T-cell (primary cell): ENCODE data around the gene FAR1. TPM values are rescaled to one million over a fixed set of nuclear protein-coding genes. Genes with fewer than 3 reads are reported as not detected.
"Not testable (repeated sequence)": the region's sequence is repeated elsewhere in the genome, so short reads cannot be mapped to it uniquely, and the experiment has no call there.

ENCODE experiments used
- ATAC-seq, 4 experiments: fragments of 200-7000 bp in 3 of 4; fragments of 150-1000 bp in 1 of 4; cut with Tn5 transposase; replicated peaks in 1 of 4; 1 replicate in 3 of 4; 2 replicates in 1 of 4; pipeline ENCODE4 v1.10.0; 2021; ENCODE audit warnings: moderate library complexity in 3 of 4, mild to moderate bottlenecking in 2 of 4, moderate number of reproducible peaks in 1 of 4
- CTCF ChIA-PET, 2 donors: fragments of 300-600 bp; sonication (Branson Sonifier 250); formaldehyde crosslinking; loops; one replicate each; lab custom pipeline; 2022; ENCODE audit warnings: antibody characterized with exemption in 2 of 2; lab: Charles Lee
- POLR2A ChIA-PET, 2 donors: fragments of 300-600 bp; sonication (Branson Sonifier 250); formaldehyde crosslinking; loops; one replicate each; lab custom pipeline; 2022; ENCODE audit warnings: antibody characterized with exemption in 2 of 2; lab: Charles Lee
- DNase-seq, 35 experiments: peaks; one replicate each; pipeline versions ENCODE4 v3.0.0 to v3.0.0-alpha.2; 2013 to 2023
- H3K27ac ChIP-seq: one replicate; pipeline ENCODE4 v1.5.1; 2013; ENCODE audit warnings: low read length
- H3K27me3 ChIP-seq, 2 experiments: replicated peaks in 1 of 2; 1 replicate in 1 of 2; 2 replicates in 1 of 2; pipeline versions ENCODE4 v1.6.1 to v1.7.0; 2013; ENCODE audit warnings: low read length in 1 of 2, mixed read lengths in 1 of 2; ENCODE audit not compliant: control insufficient read depth in 2 of 2, insufficient read depth in 2 of 2; ENCODE audit errors: extremely low read depth in 1 of 2
- H3K36me3 ChIP-seq, 2 donors: 1 replicate in 1 of 2; 2 replicates in 1 of 2; pipeline versions ENCODE4 v1.6.1 to v1.7.0; 2013; ENCODE audit warnings: low read length in 1 of 2; ENCODE audit not compliant: control insufficient read depth in 2 of 2, insufficient read depth in 1 of 2; ENCODE audit errors: extremely low read depth in 1 of 2
- H3K4me1 ChIP-seq, 2 experiments: 1 replicate in 1 of 2; 2 replicates in 1 of 2; pipeline versions ENCODE4 v1.6.1 to v1.7.0; 2013; ENCODE audit warnings: low read length in 2 of 2, mixed read lengths in 1 of 2; ENCODE audit not compliant: insufficient read depth in 2 of 2, control insufficient read depth in 1 of 2; ENCODE audit errors: extremely low read depth in 1 of 2
- H3K4me3 ChIP-seq, 2 donors: 1 replicate in 1 of 2; 2 replicates in 1 of 2; pipeline versions ENCODE4 v1.5.1 to v1.7.0; 2013; ENCODE audit warnings: mild to moderate bottlenecking in 2 of 2, low read length in 1 of 2, moderate library complexity in 1 of 2; ENCODE audit not compliant: control insufficient read depth in 1 of 2; ENCODE audit errors: extremely low read depth in 1 of 2
- H3K9me3 ChIP-seq: 2 replicates; pipeline ENCODE4 v1.7.0; 2013
- H3K27ac Mint-ChIP-seq, 2 donors: one replicate each; pipeline ENCODE4 v1.8.0; 2020 to 2021; ENCODE audit warnings: mild to moderate bottlenecking in 2 of 2, mixed read lengths in 2 of 2
- H3K27me3 Mint-ChIP-seq, 2 donors: one replicate each; pipeline ENCODE4 v1.8.0; 2021 to 2022; ENCODE audit warnings: mixed read lengths in 2 of 2
- H3K36me3 Mint-ChIP-seq: one replicate; pipeline ENCODE4 v1.8.0; 2021; ENCODE audit warnings: mixed read lengths
- H3K4me1 Mint-ChIP-seq, 3 donors: one replicate each; pipeline ENCODE4 v1.8.0; 2020 to 2022; ENCODE audit warnings: mixed read lengths in 3 of 3, mild to moderate bottlenecking in 1 of 3
- H3K4me3 Mint-ChIP-seq, 3 donors: one replicate each; pipeline ENCODE4 v1.8.0; 2020 to 2022; ENCODE audit warnings: mild to moderate bottlenecking in 3 of 3, mixed read lengths in 3 of 3, moderate library complexity in 3 of 3
- H3K9me3 Mint-ChIP-seq, 3 donors: one replicate each; pipeline ENCODE4 v1.8.0; 2020 to 2022; ENCODE audit warnings: mixed read lengths in 3 of 3
- WGBS: methylation state at CpG from one replicate; pipeline ENCODE4 v1.1.5; 2013; ENCODE audit warnings: missing lambda C conversion rate; ENCODE audit not compliant: insufficient coverage; 5-methylcytosine and 5-hydroxymethylcytosine counted together
- total RNA-seq, 35 experiments: library from RNA in 6 of 35; stranded (reverse) in 6 of 35; fragments of 120-200 nt in 1 of 35; gene quantifications; one replicate each; pipeline versions ENCODE4 v1.2.1 to v1.2.4 and lab custom pipeline; 2013 to 2026

FAR1 gene, protein sequence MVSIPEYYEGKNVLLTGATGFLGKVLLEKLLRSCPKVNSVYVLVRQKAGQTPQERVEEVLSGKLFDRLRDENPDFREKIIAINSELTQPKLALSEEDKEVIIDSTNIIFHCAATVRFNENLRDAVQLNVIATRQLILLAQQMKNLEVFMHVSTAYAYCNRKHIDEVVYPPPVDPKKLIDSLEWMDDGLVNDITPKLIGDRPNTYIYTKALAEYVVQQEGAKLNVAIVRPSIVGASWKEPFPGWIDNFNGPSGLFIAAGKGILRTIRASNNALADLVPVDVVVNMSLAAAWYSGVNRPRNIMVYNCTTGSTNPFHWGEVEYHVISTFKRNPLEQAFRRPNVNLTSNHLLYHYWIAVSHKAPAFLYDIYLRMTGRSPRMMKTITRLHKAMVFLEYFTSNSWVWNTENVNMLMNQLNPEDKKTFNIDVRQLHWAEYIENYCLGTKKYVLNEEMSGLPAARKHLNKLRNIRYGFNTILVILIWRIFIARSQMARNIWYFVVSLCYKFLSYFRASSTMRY
- 10 to 100 TPM; 25.2 to 35.2 (median 29.6) TPM for total RNA-seq
- 33.1 TPM for total RNA-seq (2013)
- total RNA-seq (lab: John Stamatoyannopoulos, UW), result 37.5 to 116 (median 62.6) reads per million in 29 experiments

DNA sequence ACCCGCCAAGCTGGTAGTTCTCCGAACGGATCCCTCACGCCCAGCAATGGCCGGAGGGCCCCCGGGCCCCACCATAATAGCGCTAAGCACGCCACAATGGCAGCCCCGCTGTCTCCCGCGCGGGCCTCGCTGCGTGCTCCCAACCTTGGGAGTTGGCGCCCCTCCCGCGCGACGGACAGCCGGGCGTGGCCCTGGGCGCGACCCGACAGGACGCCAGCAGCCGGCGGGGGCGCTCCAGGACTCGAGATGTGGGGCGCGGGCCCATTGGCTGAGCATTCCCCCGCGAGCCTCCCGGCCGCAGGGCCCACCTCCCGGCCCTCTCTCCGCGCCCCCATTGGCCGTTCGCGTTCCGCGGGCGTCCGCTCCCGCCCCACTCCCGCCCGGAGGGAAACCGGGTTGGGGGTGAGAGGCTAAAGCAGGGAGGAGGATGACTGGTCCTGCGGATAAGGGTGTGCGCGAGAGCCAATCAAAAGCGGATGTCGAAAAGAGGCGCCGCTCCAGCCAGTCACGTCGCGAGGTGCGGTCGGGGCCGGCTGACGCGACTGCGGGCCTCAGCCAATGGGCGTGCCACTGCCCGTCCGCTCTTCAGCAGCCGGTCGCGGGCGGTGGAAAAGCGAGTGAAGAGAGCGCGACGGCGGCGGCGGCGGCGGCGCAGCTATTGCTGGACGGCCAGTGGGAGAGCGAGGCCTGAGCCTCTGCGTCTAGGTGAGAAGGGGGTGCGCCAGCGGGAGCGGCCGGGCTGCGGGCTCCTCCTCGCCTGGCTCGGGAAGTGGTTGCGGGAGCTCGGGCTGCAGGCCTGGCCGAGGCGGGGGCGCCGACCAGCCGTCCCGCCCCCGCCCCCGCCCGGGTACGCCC is at the start of gene FAR1:
FAR1 (plus strand) TSS at position 567 of the 855 bp plus-strand sequence. CDS start 26,098 bp downstream, outside the sequence.
- ATAC-seq, result peak; percentile 88 to 91 (median 90)
- H3K4me1 ChIP-seq, result peaks cover 11 to 24% of the 10 kb centered on the region in 2 experiments
- H3K4me3 Mint-ChIP-seq, result peak within 1 kb of the TSS; percentile 97
- peaks cover 7 to 13% of the 10 kb centered on the region in 2 donors for H3K27me3 Mint-ChIP-seq
- no peaks in the 10 kb centered on the region for H3K36me3 Mint-ChIP-seq
- H3K27ac ChIP-seq, result peak within 1 kb of the TSS; percentile 56
- peaks cover 0 to 6% of the 10 kb centered on the region in 2 experiments for H3K27me3 ChIP-seq
- H3K36me3 ChIP-seq, result no peaks in the 10 kb centered on the region
- peak within 1 kb of the TSS; percentile 71 to 81 for H3K4me3 ChIP-seq
- peak within 1 kb of the TSS; percentile 90 to 91 for H3K27ac Mint-ChIP-seq
- H3K4me1 Mint-ChIP-seq, result peaks cover 45 to 54% (median 46%) of the 10 kb centered on the region in 3 donors
- no peaks in the 10 kb centered on the region for H3K9me3 ChIP-seq
- no peaks in the 10 kb centered on the region for H3K9me3 Mint-ChIP-seq
- DNase-seq, result peak; percentile 88 to 97 (median 93)
- whole genome bisulfite sequencing, result under 1% methylated on average over 103 of the region's 104 CpGs
- POLR2A ChIA-PET, result interaction anchor here in 1 of 2 donors (0.6 kb wide), 2 partner anchors 350 to 455 kb away, joined by 5 read pairs; no protein-coding TSS in a partner anchor
- CTCF ChIA-PET, result interaction anchor here in 1 of 2 donors (1.0 to 1.4 kb wide), 4 partner anchors 8 to 104 kb away, joined by 3 to 5 read pairs (median 4); no protein-coding TSS in a partner anchor

- Histone ChIP-seq H3K27me3 (peaks cover 0 to 13% of the 10 kb centered on the region in 2 experiments), H3K4me1 (no peaks in the 10 kb centered on the region), H3K9me3 (no peaks in the 10 kb centered on the region), H3K36me3 (no peaks in the 10 kb centered on the region), H3K27ac (no peak overlapping the region), H3K4me3 (no peak overlapping the region)
- Mint-ChIP-seq H3K27ac (no peak overlapping the region), H3K36me3 (no peaks in the 10 kb centered on the region), H3K27me3 (peaks cover 2 to 5% of the 10 kb centered on the region in 2 donors), H3K4me1 (no peaks in the 10 kb centered on the region), H3K4me3 (no peak overlapping the region), H3K9me3 (peaks cover 26 to 42% (median 39%) of the 10 kb centered on the region in 3 donors)
- ATAC-seq (no peak), DNase-seq (no peak)
- ChIA-PET POLR2A (no interaction called here), CTCF (no interaction called here)
- WGBS, result 73% methylated on average over 2 of the region's 2 CpGs
Observed at GRCh38 chr11:13620063-13620462, 48.4 kb upstream of the FAR1 start.

- H3K27ac Mint-ChIP-seq, ATAC-seq, H3K27ac ChIP-seq, H3K9me3 ChIP-seq, H3K36me3 Mint-ChIP-seq, H3K27me3 ChIP-seq, POLR2A ChIA-PET, CTCF ChIA-PET, H3K4me3 Mint-ChIP-seq, H3K4me3 ChIP-seq, H3K4me1 Mint-ChIP-seq, H3K4me1 ChIP-seq, H3K36me3 ChIP-seq, DNase-seq: not testable (repeated sequence)
- no CpG with 5 or more reads among the region's 3 CpGs for WGBS
- peaks cover 3 to 10% (median 7%) of the 10 kb centered on the region in 3 donors for H3K9me3 Mint-ChIP-seq
- H3K27me3 Mint-ChIP-seq, result peaks cover 6 to 14% of the 10 kb centered on the region in 2 donors
Observed at GRCh38 chr11:13626818-13627217, 41.6 kb upstream of the FAR1 start.

DNA sequence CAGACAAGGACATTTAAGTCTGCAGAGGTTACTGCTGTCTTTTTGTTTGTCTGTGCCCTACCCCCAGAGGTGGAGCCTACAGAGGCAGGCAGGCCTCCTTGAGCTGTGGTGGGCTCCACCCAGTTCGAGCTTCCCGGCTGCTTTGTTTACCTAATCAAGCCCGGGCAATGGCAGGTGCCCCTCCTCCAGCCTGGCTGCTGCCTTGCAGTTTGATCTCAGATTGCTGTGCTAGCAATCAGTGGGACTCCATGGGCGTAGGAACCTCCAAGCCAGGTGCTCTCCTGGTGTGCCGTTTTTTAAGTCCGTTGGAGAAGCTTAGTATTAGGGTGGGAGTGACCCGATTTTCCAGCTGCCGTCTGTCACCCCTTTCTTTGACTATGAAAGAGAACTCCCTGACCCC is 39.8 kb upstream of the FAR1 start:
- CTCF ChIA-PET, H3K4me1 ChIP-seq, ATAC-seq, H3K36me3 Mint-ChIP-seq, H3K9me3 ChIP-seq, H3K27ac ChIP-seq, H3K4me3 ChIP-seq, H3K4me1 Mint-ChIP-seq, H3K4me3 Mint-ChIP-seq, H3K36me3 ChIP-seq, H3K27ac Mint-ChIP-seq, POLR2A ChIA-PET, H3K27me3 ChIP-seq, DNase-seq: not testable (repeated sequence)
- Mint-ChIP-seq H3K27me3 (peaks cover 13 to 19% of the 10 kb centered on the region in 2 donors), H3K9me3 (peaks cover 3 to 10% (median 7%) of the 10 kb centered on the region in 3 donors)
- WGBS, result 69% methylated on average over 6 of the region's 8 CpGs

- peaks cover 18 to 19% of the 10 kb centered on the region in 2 donors for H3K27me3 Mint-ChIP-seq
- H3K27me3 ChIP-seq, result peaks cover 0 to 7% of the 10 kb centered on the region in 2 experiments
- no peaks in the 10 kb centered on the region for H3K9me3 ChIP-seq
- H3K27ac ChIP-seq, result no peak overlapping the region
- WGBS, result no CpG with 5 or more reads among the region's 1 CpG
- POLR2A ChIA-PET, result no interaction called here
- no peak overlapping the region for H3K27ac Mint-ChIP-seq
- no peak overlapping the region for H3K4me3 ChIP-seq
- no peaks in the 10 kb centered on the region for H3K4me1 Mint-ChIP-seq
- H3K4me3 Mint-ChIP-seq, result no peak overlapping the region
- DNase-seq, result no peak
- H3K4me1 ChIP-seq, result no peaks in the 10 kb centered on the region
- ATAC-seq, result no peak
- CTCF ChIA-PET, result no interaction called here
- peaks cover 3 to 10% (median 3%) of the 10 kb centered on the region in 3 donors for H3K9me3 Mint-ChIP-seq
- no peaks in the 10 kb centered on the region for H3K36me3 Mint-ChIP-seq
- no peaks in the 10 kb centered on the region for H3K36me3 ChIP-seq
Observed at GRCh38 chr11:13629779-13630178, 38.7 kb upstream of the FAR1 start.

GRCh38 chr11:13635290-13635689 is 33.2 kb upstream of the FAR1 start:
- ATAC-seq (no peak), DNase-seq (no peak)
- no peak overlapping the region for H3K4me3 ChIP-seq
- no peaks in the 10 kb centered on the region for H3K4me1 Mint-ChIP-seq
- no peak overlapping the region for H3K27ac Mint-ChIP-seq
- ChIA-PET CTCF (no interaction called here), POLR2A (no interaction called here)
- H3K36me3 Mint-ChIP-seq, result no peaks in the 10 kb centered on the region
- H3K4me3 Mint-ChIP-seq, result no peak overlapping the region
- peaks cover 0 to 7% (median 0%) of the 10 kb centered on the region in 3 donors for H3K9me3 Mint-ChIP-seq
- no peaks in the 10 kb centered on the region for H3K4me1 ChIP-seq
- H3K9me3 ChIP-seq, result no peaks in the 10 kb centered on the region
- H3K27me3 ChIP-seq, result peaks cover 0 to 5% of the 10 kb centered on the region in 2 experiments
- peaks cover 20 to 22% of the 10 kb centered on the region in 2 donors for H3K27me3 Mint-ChIP-seq
- no peaks in the 10 kb centered on the region for H3K36me3 ChIP-seq
- H3K27ac ChIP-seq, result no peak overlapping the region
- 86% methylated on average over 3 of the region's 5 CpGs for WGBS
